ENCODE results near the gene ALDH1A3.

DNA sequence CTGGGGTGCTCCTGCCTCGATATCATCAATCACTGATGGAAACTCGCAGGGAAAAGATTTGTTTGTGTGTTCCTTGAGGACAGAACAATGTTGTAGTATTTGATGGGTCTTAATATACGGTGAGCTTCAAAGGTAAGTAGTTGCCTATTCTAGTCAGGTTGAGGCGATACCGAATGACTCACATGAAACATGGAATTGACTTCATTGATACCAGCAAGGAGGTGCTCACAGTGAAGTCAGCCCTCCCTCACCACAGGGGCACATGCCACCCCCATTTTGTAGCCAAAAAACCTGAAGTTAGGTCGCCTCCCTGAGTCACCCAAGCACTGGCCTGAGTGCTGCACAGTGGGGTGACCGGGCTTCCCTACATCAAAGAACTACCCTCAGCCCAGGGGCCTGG lies 3.7 kb upstream of the ALDH1A3 start:
- TF ChIP-seq, protein P1, sequence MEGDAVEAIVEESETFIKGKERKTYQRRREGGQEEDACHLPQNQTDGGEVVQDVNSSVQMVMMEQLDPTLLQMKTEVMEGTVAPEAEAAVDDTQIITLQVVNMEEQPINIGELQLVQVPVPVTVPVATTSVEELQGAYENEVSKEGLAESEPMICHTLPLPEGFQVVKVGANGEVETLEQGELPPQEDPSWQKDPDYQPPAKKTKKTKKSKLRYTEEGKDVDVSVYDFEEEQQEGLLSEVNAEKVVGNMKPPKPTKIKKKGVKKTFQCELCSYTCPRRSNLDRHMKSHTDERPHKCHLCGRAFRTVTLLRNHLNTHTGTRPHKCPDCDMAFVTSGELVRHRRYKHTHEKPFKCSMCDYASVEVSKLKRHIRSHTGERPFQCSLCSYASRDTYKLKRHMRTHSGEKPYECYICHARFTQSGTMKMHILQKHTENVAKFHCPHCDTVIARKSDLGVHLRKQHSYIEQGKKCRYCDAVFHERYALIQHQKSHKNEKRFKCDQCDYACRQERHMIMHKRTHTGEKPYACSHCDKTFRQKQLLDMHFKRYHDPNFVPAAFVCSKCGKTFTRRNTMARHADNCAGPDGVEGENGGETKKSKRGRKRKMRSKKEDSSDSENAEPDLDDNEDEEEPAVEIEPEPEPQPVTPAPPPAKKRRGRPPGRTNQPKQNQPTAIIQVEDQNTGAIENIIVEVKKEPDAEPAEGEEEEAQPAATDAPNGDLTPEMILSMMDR (IDR thresholded peaks at IDR 0.05): no peak
- TF ChIP-seq JUN (CRISPR knock-in tag; IDR thresholded peaks at IDR 0.05) (no peak), NR1H2 (CRISPR knock-in tag; IDR thresholded peaks at IDR 0.05) (no peak), NFE2L1 (CRISPR knock-in tag; IDR thresholded peaks at IDR 0.05) (no peak)
- TF ChIP-seq, protein P2, sequence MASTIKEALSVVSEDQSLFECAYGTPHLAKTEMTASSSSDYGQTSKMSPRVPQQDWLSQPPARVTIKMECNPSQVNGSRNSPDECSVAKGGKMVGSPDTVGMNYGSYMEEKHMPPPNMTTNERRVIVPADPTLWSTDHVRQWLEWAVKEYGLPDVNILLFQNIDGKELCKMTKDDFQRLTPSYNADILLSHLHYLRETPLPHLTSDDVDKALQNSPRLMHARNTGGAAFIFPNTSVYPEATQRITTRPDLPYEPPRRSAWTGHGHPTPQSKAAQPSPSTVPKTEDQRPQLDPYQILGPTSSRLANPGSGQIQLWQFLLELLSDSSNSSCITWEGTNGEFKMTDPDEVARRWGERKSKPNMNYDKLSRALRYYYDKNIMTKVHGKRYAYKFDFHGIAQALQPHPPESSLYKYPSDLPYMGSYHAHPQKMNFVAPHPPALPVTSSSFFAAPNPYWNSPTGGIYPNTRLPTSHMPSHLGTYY (CRISPR knock-in tag; IDR thresholded peaks at IDR 0.05): no peak
